PC-3 (cell line): ENCODE data around the gene SEMA3A. TPM values are rescaled to one million over a fixed set of nuclear protein-coding genes. Genes with fewer than 3 reads are reported as not detected.

Experiments
- ATAC-seq: fragments of 200-7000 bp; cut with Tn5 transposase; 2 replicates; pipeline ENCODE4 v1.9.1; 2020; ENCODE audit warnings: mild to moderate bottlenecking, moderate library complexity
- BruUV-seq: library from RNA; stranded (reverse); fragments of 400-500 nt; replicated peaks from 2 replicates; lab custom pipeline; 2021; lab: Mats Ljungman, UMichigan
- CTCF ChIA-PET: fragments of 300-600 bp; sonication (Branson Sonifier 250); formaldehyde crosslinking; loops from one replicate; lab custom pipeline; 2022; ENCODE audit warnings: antibody characterized with exemption; lab: Charles Lee
- POLR2A ChIA-PET: fragments of 300-600 bp; sonication (Branson Sonifier 250); formaldehyde crosslinking; loops from one replicate; lab custom pipeline; 2022; ENCODE audit warnings: antibody characterized with exemption; ENCODE audit not compliant: unreplicated experiment; lab: Charles Lee
- DNase-seq: peaks from one replicate; pipeline ENCODE4 v3.0.0-alpha.2; 2015
- H2AFZ ChIP-seq: fragments of 300-600 bp; sonication (generic); 2 replicates; pipeline ENCODE4 v1.6.0; 2016; ENCODE audit warnings: antibody characterized with exemption, low read length
- H3F3A ChIP-seq: fragments of 300-600 bp; sonication (generic); one replicate; pipeline ENCODE4 v1.6.0; 2017; ENCODE audit warnings: antibody characterized with exemption, low read length, control low read depth, mild to moderate bottlenecking; ENCODE audit not compliant: unreplicated experiment
- H3K27ac ChIP-seq: fragments of 300-600 bp; sonication (generic); 2 replicates; pipeline ENCODE4 v1.5.1; 2016; ENCODE audit warnings: mild to moderate bottlenecking, low read length
- H3K27me3 ChIP-seq: fragments of 300-600 bp; sonication (generic); 2 replicates; pipeline ENCODE4 v1.6.1; 2016; ENCODE audit warnings: low read length, mixed read lengths
- H3K36me3 ChIP-seq: fragments of 300-600 bp; sonication (generic); 2 replicates; pipeline ENCODE4 v1.6.1; 2016; ENCODE audit warnings: low read depth, mixed run types, low read length, mixed read lengths
- H3K4me1 ChIP-seq: fragments of 300-600 bp; sonication (generic); 2 replicates; pipeline ENCODE4 v1.5.1; 2016; ENCODE audit warnings: low read length; ENCODE audit not compliant: insufficient read depth
- H3K4me2 ChIP-seq: fragments of 300-600 bp; sonication (generic); 2 replicates; pipeline ENCODE4 v1.6.0; 2016; ENCODE audit warnings: low read length
- H3K4me3 ChIP-seq: fragments of 300-600 bp; sonication (generic); 2 replicates; pipeline ENCODE4 v1.5.1; 2016; ENCODE audit warnings: mild to moderate bottlenecking, low read length, mixed read lengths
- H3K79me2 ChIP-seq: fragments of 300-600 bp; sonication (generic); 2 replicates; pipeline ENCODE4 v1.6.1; 2017; ENCODE audit warnings: low read length, mixed read lengths
- H3K9ac ChIP-seq: fragments of 300-600 bp; sonication (generic); 2 replicates; pipeline ENCODE4 v1.6.0; 2016; ENCODE audit warnings: mild to moderate bottlenecking, low read length
- H3K9me2 ChIP-seq: fragments of 300-600 bp; sonication (generic); replicated peaks from 2 replicates; pipeline ENCODE4 v1.6.1; 2016; ENCODE audit warnings: mixed run types, low read length, mixed read lengths
- H3K9me3 ChIP-seq: fragments of 300-600 bp; sonication (generic); 2 replicates; pipeline ENCODE4 v1.6.1; 2016; ENCODE audit warnings: low read length, mixed read lengths
- H4K20me1 ChIP-seq: fragments of 300-600 bp; sonication (generic); 2 replicates; pipeline ENCODE4 v1.6.1; 2016; ENCODE audit warnings: low read length, mixed read lengths
- EZH2 ChIP-seq: fragments of 300-600 bp; sonication (generic); IDR thresholded peaks from one replicate; pipeline ENCODE4 v1.6.1; 2017; ENCODE audit warnings: antibody characterized with exemption, mild to moderate bottlenecking, low read length; ENCODE audit not compliant: unreplicated experiment
- EZH2phosphoT487 ChIP-seq: fragments of 300-600 bp; sonication (generic); IDR thresholded peaks from 2 replicates; pipeline ENCODE4 v1.6.1; 2018; ENCODE audit warnings: mild to moderate bottlenecking, antibody characterized with exemption, low read length, borderline replicate concordance
- intact Hi-C: fragments of 100-400 bp; cut with micrococcal nuclease; formaldehyde crosslinking; loops from 2 replicates; pipeline ENCODE4 v1.9.0; 2023
- total RNA-seq: library from RNA; depleted of rRNA; stranded (reverse); fragments of >200 nt; gene quantifications from 2 replicates; pipeline ENCODE4 v1.2.3, GENCODE V29; 2014
- TF ChIP-seq, protein P1 (sequence below): fragments of 300-600 bp; sonication (generic); conservative IDR thresholded peaks from 2 replicates; pipeline ENCODE4 v1.5.1; 2017; ENCODE audit warnings: antibody characterized with exemption, low read depth, mild to moderate bottlenecking, low read length

Gene SEMA3A
- total RNA-seq, 1 experiment from 2014 or later: 16.9 TPM

DNA sequence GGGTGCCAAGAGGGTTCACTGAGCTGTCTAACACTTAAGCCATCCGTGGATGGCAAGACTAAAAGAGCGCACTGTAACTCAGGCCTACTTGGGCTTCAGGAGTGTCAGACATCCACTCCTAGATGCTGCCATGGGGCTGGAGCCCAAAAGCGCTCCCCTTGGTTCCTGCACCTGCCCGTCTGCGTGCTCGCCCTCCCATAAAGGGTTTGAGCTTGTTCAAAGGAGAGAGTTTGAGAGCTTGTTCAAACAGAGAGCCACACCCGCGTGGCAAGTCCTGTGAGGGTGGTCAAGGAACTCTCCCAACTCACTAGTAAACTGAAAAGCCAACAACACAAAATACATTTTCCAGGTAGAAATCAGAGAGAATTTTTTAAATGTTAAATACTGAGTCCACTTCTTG is 256.7 kb downstream of the SEMA3A start:
- peaks cover 4% of the 10 kb centered on the region; the same call in 1 of the 2 replicates for H3K4me1 ChIP-seq
- BruUV-seq: no TSS peak
- H3K79me2 ChIP-seq: no peaks in the 10 kb centered on the region
- H3K4me2 ChIP-seq: no peak overlapping the region
- H2AFZ ChIP-seq: no peak overlapping the region
- no peaks in the 10 kb centered on the region for H3K27me3 ChIP-seq
- no peaks in the 10 kb centered on the region for H4K20me1 ChIP-seq
- no peaks in the 10 kb centered on the region for H3K9me3 ChIP-seq
- no peaks in the 10 kb centered on the region for H3K9me2 ChIP-seq
- no peaks in the 10 kb centered on the region for H3F3A ChIP-seq
- no peaks in the 10 kb centered on the region for H3K36me3 ChIP-seq
- no peak overlapping the region for H3K9ac ChIP-seq
- POLR2A ChIA-PET: no interaction called here
- H3K4me3 ChIP-seq: no peak overlapping the region
- CTCF ChIA-PET: no interaction called here
- no peak overlapping the region for H3K27ac ChIP-seq
- TF ChIP-seq EZH2 (no peak), EZH2phosphoT487 (no peak)
- TF ChIP-seq, protein P1, sequence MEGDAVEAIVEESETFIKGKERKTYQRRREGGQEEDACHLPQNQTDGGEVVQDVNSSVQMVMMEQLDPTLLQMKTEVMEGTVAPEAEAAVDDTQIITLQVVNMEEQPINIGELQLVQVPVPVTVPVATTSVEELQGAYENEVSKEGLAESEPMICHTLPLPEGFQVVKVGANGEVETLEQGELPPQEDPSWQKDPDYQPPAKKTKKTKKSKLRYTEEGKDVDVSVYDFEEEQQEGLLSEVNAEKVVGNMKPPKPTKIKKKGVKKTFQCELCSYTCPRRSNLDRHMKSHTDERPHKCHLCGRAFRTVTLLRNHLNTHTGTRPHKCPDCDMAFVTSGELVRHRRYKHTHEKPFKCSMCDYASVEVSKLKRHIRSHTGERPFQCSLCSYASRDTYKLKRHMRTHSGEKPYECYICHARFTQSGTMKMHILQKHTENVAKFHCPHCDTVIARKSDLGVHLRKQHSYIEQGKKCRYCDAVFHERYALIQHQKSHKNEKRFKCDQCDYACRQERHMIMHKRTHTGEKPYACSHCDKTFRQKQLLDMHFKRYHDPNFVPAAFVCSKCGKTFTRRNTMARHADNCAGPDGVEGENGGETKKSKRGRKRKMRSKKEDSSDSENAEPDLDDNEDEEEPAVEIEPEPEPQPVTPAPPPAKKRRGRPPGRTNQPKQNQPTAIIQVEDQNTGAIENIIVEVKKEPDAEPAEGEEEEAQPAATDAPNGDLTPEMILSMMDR: no peak
- intact Hi-C loops: loop anchor here (5.0 to 10.0 kb wide), 4 partner anchors 34 to 1914 kb away; no protein-coding TSS in a partner anchor
- DNase-seq (no peak), ATAC-seq (no peak)

DNA sequence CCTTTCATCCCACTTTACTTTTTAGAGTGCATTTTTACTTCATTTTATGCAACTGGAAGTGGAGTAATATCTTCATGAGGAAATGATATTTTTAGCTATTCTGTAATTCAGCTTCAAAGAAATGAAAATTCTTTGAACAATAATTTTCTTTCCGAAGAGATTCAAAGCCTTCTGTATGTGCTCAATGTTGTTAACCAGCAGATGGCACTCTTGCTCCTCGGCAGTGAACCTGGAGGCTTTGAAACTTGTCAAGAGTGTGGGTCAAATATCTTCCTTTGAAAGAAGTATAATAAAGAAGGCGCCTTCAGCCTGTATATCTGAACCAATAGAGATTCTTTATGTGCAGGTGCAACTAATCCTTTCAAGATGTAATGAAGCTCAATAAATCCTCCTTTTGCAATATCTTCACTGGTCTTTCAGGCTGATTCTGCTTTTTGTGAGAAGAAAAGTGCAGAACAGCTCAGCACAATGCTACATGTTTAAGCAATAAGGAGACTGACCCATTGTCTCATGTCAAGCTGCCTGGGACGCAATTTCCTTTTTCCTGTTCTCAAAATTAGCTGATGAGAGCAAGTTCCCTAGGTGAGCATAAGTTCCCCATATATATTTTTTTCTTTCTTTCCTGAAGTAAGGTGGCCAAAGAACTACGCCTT is 258.4 kb downstream of the SEMA3A start:
- ChIA-PET POLR2A (interaction anchor here (0.6 kb wide), 1 partner anchor 9 kb away, joined by 4 read pairs; no protein-coding TSS in a partner anchor), CTCF (interaction anchor here (0.6 to 1.3 kb wide), 7 partner anchors 85 to 1095 kb away, joined by 3 to 14 read pairs (median 3); no protein-coding TSS in a partner anchor)
- intact Hi-C loops: loop anchor here (1.0 to 10.0 kb wide), 6 partner anchors 36 to 1916 kb away; no protein-coding TSS in a partner anchor
- Histone ChIP-seq H3K36me3 (no peaks in the 10 kb centered on the region), H3K27me3 (no peaks in the 10 kb centered on the region), H3K4me1 (no peaks in the 10 kb centered on the region), H3F3A (no peaks in the 10 kb centered on the region), H2AFZ (no peak overlapping the region), H3K9ac (no peak overlapping the region), H3K27ac (no peak overlapping the region), H3K4me3 (no peak overlapping the region), H3K9me2 (no peaks in the 10 kb centered on the region), H3K9me3 (no peaks in the 10 kb centered on the region), H4K20me1 (no peaks in the 10 kb centered on the region), H3K79me2 (no peaks in the 10 kb centered on the region), H3K4me2 (no peak overlapping the region)
- ATAC-seq (peak; percentile 91), DNase-seq (peak; percentile 76)
- TF ChIP-seq EZH2phosphoT487: no peak
- TF ChIP-seq, protein P1: peak; percentile 93
- no TSS peak for BruUV-seq
